Stimulated activated CD4-positive, alpha-beta T cell treated with anti-CD3 and anti-CD28 coated beads, Interleukin-12 subunit alpha, Interleukin-12 subunit beta, amount 100 ng/mL, for 24 hours (primary cell): ENCODE data around the gene ICAM4.

ENCODE experiments used
- DNase-seq, 2 experiments: peaks; one replicate each; pipeline ENCODE4 v3.0.0-alpha.2; 2020; ENCODE audit warnings: low read depth in 2 of 2

The ICAM4 gene

DNA sequence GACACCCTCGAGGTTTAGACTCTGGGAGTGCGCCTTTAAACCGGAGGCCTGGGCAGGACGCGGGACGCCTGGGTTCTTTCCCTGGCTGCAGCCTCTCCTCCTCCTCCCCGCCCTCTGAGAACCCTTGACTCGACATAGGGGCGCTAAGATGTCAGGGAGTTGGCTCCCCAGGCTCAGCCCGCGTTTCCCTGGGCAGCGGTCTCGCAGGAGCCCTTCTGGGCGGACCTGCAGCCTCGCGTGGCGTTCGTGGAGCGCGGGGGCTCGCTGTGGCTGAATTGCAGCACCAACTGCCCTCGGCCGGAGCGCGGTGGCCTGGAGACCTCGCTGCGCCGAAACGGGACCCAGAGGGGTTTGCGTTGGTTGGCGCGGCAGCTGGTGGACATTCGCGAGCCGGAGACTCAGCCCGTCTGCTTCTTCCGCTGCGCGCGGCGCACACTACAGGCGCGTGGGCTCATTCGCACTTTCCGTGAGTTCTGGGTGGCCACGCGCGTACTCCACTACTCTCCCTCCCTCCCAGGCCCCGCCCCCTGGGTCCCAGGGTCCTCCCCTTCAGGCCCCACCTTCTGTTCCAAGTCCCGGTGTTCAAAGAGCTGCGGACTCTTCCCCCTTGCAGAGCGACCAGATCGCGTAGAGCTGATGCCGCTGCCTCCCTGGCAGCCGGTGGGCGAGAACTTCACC, 4.3 kb downstream of the ICAM4 start:
- DNase-seq: no peak

DNA sequence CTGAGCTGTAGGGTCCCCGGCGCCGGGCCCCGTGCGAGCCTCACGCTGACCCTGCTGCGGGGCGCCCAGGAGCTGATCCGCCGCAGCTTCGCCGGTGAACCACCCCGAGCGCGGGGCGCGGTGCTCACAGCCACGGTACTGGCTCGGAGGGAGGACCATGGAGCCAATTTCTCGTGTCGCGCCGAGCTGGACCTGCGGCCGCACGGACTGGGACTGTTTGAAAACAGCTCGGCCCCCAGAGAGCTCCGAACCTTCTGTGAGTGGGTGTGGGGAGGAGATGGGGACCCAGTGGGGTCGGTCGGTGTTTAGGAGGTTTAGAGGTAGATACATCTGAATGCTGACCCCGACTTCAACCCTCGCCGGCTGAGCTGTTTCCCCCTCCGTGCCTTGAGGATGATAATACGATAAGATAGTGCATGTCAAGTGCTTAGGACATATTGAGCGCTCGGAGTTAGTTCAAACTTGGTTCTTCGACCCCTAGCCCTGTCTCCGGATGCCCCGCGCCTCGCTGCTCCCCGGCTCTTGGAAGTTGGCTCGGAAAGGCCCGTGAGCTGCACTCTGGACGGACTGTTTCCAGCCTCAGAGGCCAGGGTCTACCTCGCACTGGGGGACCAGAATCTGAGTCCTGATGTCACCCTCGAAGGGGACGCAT, 4.9 kb downstream of the ICAM4 start:
- DNase-seq: no peak

- peak; percentile 46 to 73 for DNase-seq
Observed at GRCh38 chr19:10292206-10292788, 5.5 kb downstream of the ICAM4 start.

DNA sequence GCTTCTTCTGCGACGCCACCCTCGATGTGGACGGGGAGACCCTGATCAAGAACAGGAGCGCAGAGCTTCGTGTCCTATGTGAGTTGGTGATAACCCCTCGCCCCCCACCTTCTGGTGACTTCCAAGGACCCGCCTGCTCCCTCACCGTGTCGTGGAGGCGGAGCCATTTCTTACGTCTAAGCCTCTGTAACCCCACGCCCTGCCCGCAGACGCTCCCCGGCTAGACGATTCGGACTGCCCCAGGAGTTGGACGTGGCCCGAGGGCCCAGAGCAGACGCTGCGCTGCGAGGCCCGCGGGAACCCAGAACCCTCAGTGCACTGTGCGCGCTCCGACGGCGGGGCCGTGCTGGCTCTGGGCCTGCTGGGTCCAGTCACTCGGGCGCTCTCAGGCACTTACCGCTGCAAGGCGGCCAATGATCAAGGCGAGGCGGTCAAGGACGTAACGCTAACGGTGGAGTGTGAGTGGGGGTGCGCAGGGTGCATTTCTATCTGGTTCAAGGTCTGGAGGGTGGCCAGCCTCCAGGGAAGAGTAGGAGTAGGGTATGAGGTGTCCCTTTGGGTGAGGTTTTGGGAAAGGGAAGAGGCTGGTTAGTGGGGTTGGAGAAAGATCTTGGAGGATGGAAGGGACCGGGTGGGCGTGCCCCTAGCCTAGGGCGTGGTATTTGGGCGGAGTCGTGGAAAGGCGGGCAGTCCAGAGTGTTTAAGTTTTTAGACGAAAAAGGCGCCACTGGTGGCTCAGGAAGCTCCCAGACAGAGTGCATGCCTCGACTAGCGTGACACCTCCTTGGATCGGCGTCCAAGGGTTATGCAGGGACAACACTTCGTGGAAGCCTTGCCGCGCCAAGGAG, 6.3 kb downstream of the ICAM4 start:
- no peak for DNase-seq

GRCh38 chr19:10293637-10294367, 7.0 kb downstream of the ICAM4 start:
- no peak for DNase-seq

- DNase-seq: no peak
Observed at GRCh38 chr19:10294368-10294697, 7.6 kb downstream of the ICAM4 start.

- no peak for DNase-seq
Observed at GRCh38 chr19:10295305-10295846, 8.6 kb downstream of the ICAM4 start.

- DNase-seq: no peak
Observed at GRCh38 chr19:10295847-10296591, 9.3 kb downstream of the ICAM4 start.

- no peak for DNase-seq
Observed at GRCh38 chr19:10299545-10300458, 13.0 kb downstream of the ICAM4 start.

GRCh38 chr19:10305139-10305806, 18.5 kb downstream of the ICAM4 start:
- no peak for DNase-seq

DNA sequence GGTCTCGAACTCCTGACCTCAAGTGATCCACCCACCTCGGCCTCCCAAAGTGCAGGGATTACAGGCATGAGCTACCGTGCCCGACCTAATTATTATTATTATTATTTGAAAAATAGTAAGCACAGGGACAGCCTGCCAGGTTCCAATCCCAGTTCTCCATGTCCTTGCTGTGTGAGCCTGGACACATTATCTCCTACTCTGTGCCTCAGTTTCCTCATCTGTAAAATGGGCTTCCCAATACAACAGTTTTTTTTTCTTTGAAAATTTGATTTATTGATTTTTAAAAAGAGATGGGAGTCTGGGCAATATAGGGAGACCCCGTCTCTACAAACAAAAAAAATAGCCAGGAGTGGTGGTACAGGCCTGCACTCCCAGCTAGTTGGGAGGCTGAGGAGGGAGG, 19.6 kb downstream of the ICAM4 start:
- DNase-seq: no peak

DNA sequence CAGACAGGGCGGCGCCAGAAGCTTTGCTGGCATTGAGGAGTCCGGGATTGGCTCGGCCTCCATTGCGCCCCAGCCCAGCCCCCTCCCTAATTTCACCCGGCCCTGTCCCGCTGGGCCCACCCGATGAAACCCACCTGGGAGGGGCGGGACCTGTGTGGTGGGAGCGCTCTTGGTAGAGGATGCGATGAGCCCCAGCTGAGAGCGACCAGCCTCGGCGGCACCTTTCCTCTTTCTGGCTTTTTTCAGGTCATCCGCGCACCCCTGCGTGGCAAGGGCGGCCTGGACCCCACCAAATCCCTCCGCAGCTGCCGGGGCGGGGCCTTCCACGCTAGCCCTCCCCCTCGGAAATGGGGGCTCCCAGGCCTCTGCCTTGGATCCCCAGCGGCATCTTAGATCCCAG, 22.7 kb downstream of the ICAM4 start, which contains the start of gene ZGLP1:
ZGLP1 (minus strand) TSS at position 393 of the 400 bp plus-strand sequence.
- no peak for DNase-seq

DNA sequence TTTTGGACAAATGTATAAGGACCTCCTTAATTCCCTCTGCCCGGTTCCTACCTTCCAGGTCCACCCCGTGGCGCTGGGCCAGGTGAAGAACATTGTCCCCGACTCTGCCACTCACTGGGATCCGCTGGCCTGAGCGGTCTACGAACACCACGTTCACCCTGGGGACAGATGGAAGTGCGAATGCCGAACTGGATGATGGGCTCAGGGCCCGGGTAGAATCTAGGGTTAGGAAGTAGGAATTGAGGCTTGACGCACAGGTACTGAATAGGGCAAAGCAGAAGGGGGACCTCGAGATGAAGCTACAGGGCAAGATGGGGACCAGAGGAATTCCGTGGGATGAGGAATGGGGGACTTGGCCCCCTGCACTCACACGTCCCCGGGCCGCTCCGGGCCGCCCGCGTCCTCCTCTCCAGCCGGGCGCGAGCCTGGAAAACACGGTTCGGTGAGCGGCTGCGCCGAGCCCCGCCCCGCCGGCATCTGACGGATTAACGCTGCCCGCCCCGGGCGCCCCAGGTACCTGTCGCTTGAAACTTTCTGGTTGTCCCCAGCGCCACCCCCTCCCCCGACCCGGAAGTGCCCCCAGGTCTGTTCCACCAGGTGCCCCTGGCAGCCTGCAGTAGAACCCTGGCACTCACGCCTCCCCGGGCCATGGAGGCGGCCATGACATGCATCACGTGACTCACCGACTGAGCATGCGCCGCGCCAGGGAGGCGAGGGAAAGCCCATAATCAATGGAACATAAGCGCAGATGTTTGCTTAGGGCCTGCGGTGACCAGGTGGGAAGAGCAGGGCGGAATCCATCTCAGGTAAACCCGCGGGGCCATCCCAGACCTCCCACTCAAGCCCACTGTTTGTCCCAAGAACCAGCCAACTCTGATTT, 28.8 kb downstream of the ICAM4 start, which contains the start of gene FDX2:
FDX2 (minus strand) TSS at position 681 of the 880 bp plus-strand sequence; CDS start at position 662, 19 bp downstream.
- peak; percentile 83 to 91 for DNase-seq

DNA sequence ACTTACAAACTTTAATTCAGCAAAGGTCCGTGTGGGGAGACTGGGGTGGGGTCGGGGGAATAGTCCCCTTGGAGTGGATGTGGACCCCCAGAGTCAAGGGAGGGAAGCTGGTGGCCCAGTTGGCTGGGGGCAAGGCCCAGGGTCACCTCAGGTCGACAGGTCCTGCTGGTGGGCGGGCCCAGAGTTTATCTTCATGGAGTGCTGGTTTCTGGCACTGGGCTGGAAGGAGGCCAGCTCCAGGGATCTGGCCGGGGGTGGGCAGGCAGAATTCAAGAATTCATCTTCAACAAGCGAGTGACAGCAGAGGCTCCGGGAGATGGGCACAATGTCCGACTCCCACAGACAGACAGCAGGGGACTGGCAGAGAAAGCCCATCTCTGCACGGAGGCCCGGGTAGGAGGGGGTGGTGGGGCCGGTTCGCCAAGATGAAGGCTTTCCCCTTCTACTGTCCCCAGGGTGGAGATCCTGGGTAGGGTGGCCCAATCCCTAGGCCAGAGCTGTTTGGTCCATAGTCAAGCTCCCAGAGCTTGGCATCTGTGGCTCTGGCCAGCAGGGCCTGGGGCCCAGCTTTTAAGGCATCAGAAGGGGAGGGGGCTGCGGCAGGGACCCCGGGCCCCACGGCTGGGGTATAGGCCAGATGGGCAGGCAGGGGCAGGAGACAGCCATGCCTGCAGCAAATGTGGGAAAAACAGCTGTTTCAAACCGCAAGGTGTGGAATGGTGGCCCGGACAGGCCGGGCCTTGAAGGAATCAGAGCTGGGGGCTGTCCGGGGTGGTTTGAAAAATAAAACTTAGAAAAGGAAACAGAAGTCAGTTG, 29.7 kb downstream of the ICAM4 start:
- DNase-seq: no peak

DNA sequence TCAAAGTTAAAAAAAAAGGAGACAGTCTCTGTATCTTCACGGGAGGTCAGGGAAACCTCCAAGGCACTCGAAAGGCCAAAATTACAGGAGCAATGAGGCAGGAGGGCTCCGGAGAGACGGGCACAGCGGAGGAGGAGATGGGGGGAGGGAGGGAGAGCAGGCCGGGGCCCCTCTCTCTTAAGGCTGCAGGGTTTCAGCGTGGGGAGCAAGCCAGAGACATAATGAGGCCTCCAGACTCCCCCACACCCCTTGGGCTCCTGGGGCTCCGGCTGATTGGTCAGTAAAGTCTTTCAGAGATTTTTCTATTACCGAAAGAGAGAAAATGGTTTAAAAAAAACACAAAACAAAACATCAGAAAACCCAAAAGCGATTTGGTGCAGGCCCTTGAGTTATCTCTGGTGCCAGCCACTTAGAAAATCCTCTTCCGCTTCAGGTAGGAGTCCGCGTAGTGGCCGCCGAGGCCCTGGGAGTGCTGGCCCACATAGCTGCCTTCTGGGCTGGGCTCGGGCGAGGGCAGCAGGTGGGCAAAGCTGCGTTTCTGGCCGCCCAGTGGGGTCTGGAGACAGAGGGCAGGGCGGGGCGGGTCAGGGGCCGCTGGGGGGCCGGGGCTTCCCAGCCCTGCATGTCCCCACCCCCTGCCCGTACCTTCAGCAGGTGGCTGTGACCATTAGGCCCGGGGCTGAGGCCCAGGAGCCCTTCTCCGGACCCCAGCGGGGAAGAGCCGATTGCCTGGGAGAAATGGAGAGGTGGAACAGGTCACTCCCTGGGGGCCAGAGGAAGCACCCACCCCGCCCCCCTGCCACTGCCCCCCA, 30.5 kb downstream of the ICAM4 start:
- no peak for DNase-seq

- no peak for DNase-seq
Observed at GRCh38 chr19:10317857-10318462, 31.2 kb downstream of the ICAM4 start.
